Left lung (tissue), 10 donors: ENCODE results near the gene TAGLN. TPM values are rescaled to one million over a fixed set of nuclear protein-coding genes. Genes with fewer than 3 reads are reported as not detected.

Source experiments
- ATAC-seq: fragments of 200-7000 bp; cut with Tn5 transposase; one replicate; pipeline ENCODE4 v1.9.1; 2020; ENCODE audit warnings: moderate library complexity
- DNase-seq, 4 donors: peaks; one replicate each; pipeline ENCODE4 v3.0.0-alpha.2; 2013 to 2020
- H3K27ac ChIP-seq, 2 donors: fragments of 200-600 bp; sonication (generic) in 1 of 2; one replicate each; pipeline versions ENCODE4 v1.5.0 to v1.8.0; 2020 to 2021
- H3K27me3 ChIP-seq, 2 donors: fragments of 200-600 bp; sonication (generic) in 1 of 2; one replicate each; pipeline versions ENCODE4 v1.5.0 to v1.8.0; 2020 to 2021
- H3K36me3 ChIP-seq, 2 donors: fragments of 200-600 bp; sonication (generic) in 1 of 2; one replicate each; pipeline versions ENCODE4 v1.5.0 to v1.8.0; 2020 to 2021
- H3K4me1 ChIP-seq, 2 donors: fragments of 200-600 bp; one replicate each; pipeline ENCODE4 v1.8.0; 2021
- H3K4me3 ChIP-seq, 2 donors: fragments of 200-600 bp; sonication (generic) in 1 of 2; one replicate each; pipeline versions ENCODE4 v1.5.0 to v1.8.0; 2020 to 2021; ENCODE audit warnings: mild to moderate bottlenecking in 1 of 2
- H3K9me3 ChIP-seq, 2 donors: fragments of 200-600 bp; sonication (generic) in 1 of 2; one replicate each; pipeline versions ENCODE4 v1.5.0 to v1.8.0; 2020 to 2021
- CTCF ChIP-seq, 2 donors: fragments of 200-600 bp; sonication (generic) in 1 of 2; IDR thresholded peaks; one replicate each; pipeline versions ENCODE4 v1.5.0 to v1.8.0; 2021; ENCODE audit warnings: antibody characterized with exemption in 2 of 2
- intact Hi-C, 2 donors: fragments of 100-400 bp; cut with DNase I; formaldehyde crosslinking; loops; one replicate each; pipeline versions ENCODE4 v1.11.2 to v1.14.2; 2022
- polyA plus RNA-seq, 6 donors: library from polyadenylated mRNA; unstranded; fragments of 120-200 nt; gene quantifications; one replicate each; pipeline ENCODE4 v1.2.1, GENCODE V29; 2013; ENCODE audit not compliant: insufficient read length in 6 of 6
- total RNA-seq, 2 donors: library from RNA; stranded (reverse); fragmentation: NEBNext Ultra II Directional; extraction: Animal tissue kit (Norgen Biotek cat#: 25700); gene quantifications; one replicate each; pipeline ENCODE4 v1.2.1, GENCODE V29; 2021
- donor health status: DM: no; HTN: yes; CAD: no.
- donor health status: DM: no; HTN: no; CAD: no.

TAGLN gene
- total and polyA plus RNA-seq, 8 donors: 104 to 763 (median 207) TPM

GRCh38 chr11:117189941-117190544, 9.1 kb upstream of the TAGLN start:
- Histone ChIP-seq H3K9me3 (no peaks in the 10 kb centered on the region), H3K27ac (peak overlapping the region in 1 of 2 donors; percentile 31), H3K27me3 (no peaks in the 10 kb centered on the region), H3K4me1 (peaks cover 0 to 25% of the 10 kb centered on the region in 2 donors), H3K4me3 (no peak overlapping the region), H3K36me3 (peaks cover 0 to 74% of the 10 kb centered on the region in 2 donors)
- intact Hi-C loops: no loop called here
- DNase-seq (peak in 1 of 4 donors; percentile 31), ATAC-seq (no peak)
- no peak for TF ChIP-seq CTCF (IDR thresholded peaks at IDR 0.05)

- intact Hi-C loops: no loop called here
- no peaks in the 10 kb centered on the region for H3K9me3 ChIP-seq
- H3K27ac ChIP-seq: no peak overlapping the region
- H3K36me3 ChIP-seq: peaks cover 0 to 87% of the 10 kb centered on the region in 2 donors
- ATAC-seq: no peak
- no peaks in the 10 kb centered on the region for H3K27me3 ChIP-seq
- DNase-seq: no peak
- TF ChIP-seq CTCF (IDR thresholded peaks at IDR 0.05): no peak
- H3K4me3 ChIP-seq: no peak overlapping the region
- peaks cover 0 to 22% of the 10 kb centered on the region in 2 donors for H3K4me1 ChIP-seq
Measured at GRCh38 chr11:117191680-117192400, 7.3 kb upstream of the TAGLN start.

- Histone ChIP-seq H3K9me3 (no peaks in the 10 kb centered on the region), H3K27ac (no peak overlapping the region), H3K36me3 (peaks cover 0 to 90% of the 10 kb centered on the region in 2 donors), H3K4me1 (peaks cover 0 to 22% of the 10 kb centered on the region in 2 donors), H3K4me3 (no peak overlapping the region), H3K27me3 (no peaks in the 10 kb centered on the region)
- no peak for TF ChIP-seq CTCF (IDR thresholded peaks at IDR 0.05)
- DNase-seq: peak in 1 of 4 donors; percentile 31
- intact Hi-C loops: no loop called here
- ATAC-seq: no peak
Measured at GRCh38 chr11:117192401-117192875, 6.7 kb upstream of the TAGLN start.

GRCh38 chr11:117193130-117194020, 5.8 kb upstream of the TAGLN start:
- Histone ChIP-seq H3K9me3 (no peaks in the 10 kb centered on the region), H3K4me3 (no peak overlapping the region), H3K4me1 (peaks cover 7 to 22% of the 10 kb centered on the region in 2 donors), H3K27ac (no peak overlapping the region), H3K36me3 (peaks cover 0 to 81% of the 10 kb centered on the region in 2 donors), H3K27me3 (no peaks in the 10 kb centered on the region)
- intact Hi-C loops: no loop called here
- no peak for TF ChIP-seq CTCF (IDR thresholded peaks at IDR 0.05)
- ATAC-seq (no peak), DNase-seq (no peak)
